Right lobe of liver (tissue), 6 donors: ENCODE results near the gene SLC38A10. TPM values are rescaled to one million over a fixed set of nuclear protein-coding genes. Genes with fewer than 3 reads are reported as not detected.

Experiments used
- ATAC-seq, 4 donors: fragments of 200-7000 bp; cut with Tn5 transposase; one replicate each; pipeline ENCODE4 v1.9.1; 2020; ENCODE audit warnings: mild to moderate bottlenecking in 4 of 4, moderate library complexity in 4 of 4
- DNase-seq, 3 donors: peaks; one replicate each; pipeline ENCODE4 v3.0.0-alpha.2; 2020
- H3K27ac ChIP-seq, 3 donors: fragments of 200-600 bp; one replicate each; pipeline ENCODE4 v1.8.0; 2022
- H3K27me3 ChIP-seq, 2 donors: fragments of 200-600 bp; one replicate each; pipeline ENCODE4 v1.8.0; 2022
- H3K36me3 ChIP-seq, 4 donors: fragments of 200-600 bp; sonication (generic) in 1 of 4; one replicate each; pipeline versions ENCODE4 v1.5.1 to v1.8.0; 2017 to 2022; ENCODE audit warnings: control low read depth in 1 of 4
- H3K4me1 ChIP-seq, 4 donors: fragments of 200-600 bp; sonication (generic) in 1 of 4; one replicate each; pipeline versions ENCODE4 v1.5.1 to v1.8.0; 2017 to 2022; ENCODE audit warnings: control low read depth in 1 of 4
- H3K4me3 ChIP-seq, 3 donors: fragments of 200-600 bp; one replicate each; pipeline ENCODE4 v1.8.0; 2022
- H3K9me3 ChIP-seq, 4 donors: fragments of 200-600 bp; sonication (generic) in 1 of 4; one replicate each; pipeline versions ENCODE4 v1.5.1 to v1.8.0; 2017 to 2022; ENCODE audit warnings: control low read depth in 1 of 4
- POLR2A ChIP-seq: fragments of 450-650 bp; IDR thresholded peaks from one replicate; pipeline ENCODE4 v1.6.1; 2017; ENCODE audit warnings: antibody characterized with exemption, mild to moderate bottlenecking
- WGBS: methylation state at CpG from one replicate; pipeline ENCODE4 v1.1.6; 2018; ENCODE audit warnings: low coverage, low lambda C conversion rate; ENCODE audit not compliant: insufficient coverage; ENCODE audit errors: missing lambda C conversion rate; 5-methylcytosine and 5-hydroxymethylcytosine counted together
- intact Hi-C, 2 donors: fragments of 100-400 bp; cut with DNase I; formaldehyde crosslinking; loops; one replicate each; pipeline versions ENCODE4 v1.11.2 to v1.14.1; 2022
- total RNA-seq, 6 experiments: library from RNA; depleted of rRNA in 2 of 6; stranded (reverse); fragments of >200 nt in 2 of 6; fragmentation: NEBNext Ultra II Directional in 3 of 6; extraction: Animal tissue kit (Norgen Biotek cat#: 25700) in 3 of 6; gene quantifications; one replicate each; pipeline versions ENCODE4 v1.1.0 to v1.2.4, GENCODE V29; 2016 to 2023
- TF ChIP-seq, protein P1 (sequence below), 4 donors: fragments of 200-600 bp in 3 of 4; fragments of 450-650 bp in 1 of 4; IDR thresholded peaks; one replicate each; pipeline versions ENCODE4 v1.5.1 to v1.8.0; 2016 to 2022; ENCODE audit warnings: antibody characterized with exemption in 4 of 4, mild to moderate bottlenecking in 2 of 4
- donor health status: DM: no; HTN: yes; CAD: no.
- donor health status: DM: no; HTN: no; CAD: no.
- donor health status: DM: no; HTN: no; CAD: no.
- donor health status: DM: no; HTN: yes; CAD: no.
- donor health status: DM: no; HTN: yes; CAD: no.

Gene SLC38A10
- total RNA-seq, 6 experiments from 2014 or later: 60.9 to 104 (median 86.1) TPM

DNA sequence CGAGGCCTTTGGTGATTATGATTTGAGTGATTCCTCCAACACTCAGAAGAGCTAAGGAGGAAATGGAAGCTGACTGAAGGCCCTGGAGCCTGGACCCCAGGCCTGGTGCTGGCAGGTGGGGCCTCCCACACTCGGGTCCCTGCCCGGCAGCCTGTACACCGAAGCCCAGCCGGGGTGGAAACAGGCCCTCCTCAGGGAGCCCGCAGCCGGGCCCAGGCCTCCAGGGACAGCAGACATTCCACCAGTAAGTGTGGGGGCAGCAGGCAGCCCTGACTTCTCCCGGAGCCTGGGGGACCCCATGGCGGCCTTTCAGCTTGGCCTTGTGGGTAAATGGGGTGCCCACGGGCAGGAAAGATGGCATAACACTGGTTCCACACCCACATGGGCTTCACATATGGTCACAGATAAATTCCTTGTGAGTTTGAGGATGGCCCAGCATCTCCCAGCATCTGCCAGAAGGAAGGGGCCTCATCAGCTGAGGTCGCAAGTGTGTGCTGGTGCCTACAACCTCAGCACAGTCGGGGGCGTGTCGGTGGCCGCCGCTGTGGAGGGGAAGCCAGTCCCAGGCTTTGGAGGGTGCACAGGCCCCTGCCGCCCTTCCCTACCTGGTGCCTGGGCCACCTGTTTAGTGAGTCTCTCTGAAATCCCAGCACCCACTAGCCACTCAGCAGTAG, 29.2 kb upstream of the SLC38A10 start:
- Histone ChIP-seq H3K27ac (peak overlapping the region in 2 of 3 donors; percentile 58 to 75), H3K4me1 (peaks cover 0 to 54% (median 28%) of the 10 kb centered on the region in 4 donors), H3K9me3 (no peaks in the 10 kb centered on the region), H3K36me3 (no peaks in the 10 kb centered on the region), H3K4me3 (no peak overlapping the region), H3K27me3 (no peaks in the 10 kb centered on the region)
- ATAC-seq (no peak), DNase-seq (no peak)
- intact Hi-C loops: no loop called here
- no peak for TF ChIP-seq POLR2A
- TF ChIP-seq, protein P1, sequence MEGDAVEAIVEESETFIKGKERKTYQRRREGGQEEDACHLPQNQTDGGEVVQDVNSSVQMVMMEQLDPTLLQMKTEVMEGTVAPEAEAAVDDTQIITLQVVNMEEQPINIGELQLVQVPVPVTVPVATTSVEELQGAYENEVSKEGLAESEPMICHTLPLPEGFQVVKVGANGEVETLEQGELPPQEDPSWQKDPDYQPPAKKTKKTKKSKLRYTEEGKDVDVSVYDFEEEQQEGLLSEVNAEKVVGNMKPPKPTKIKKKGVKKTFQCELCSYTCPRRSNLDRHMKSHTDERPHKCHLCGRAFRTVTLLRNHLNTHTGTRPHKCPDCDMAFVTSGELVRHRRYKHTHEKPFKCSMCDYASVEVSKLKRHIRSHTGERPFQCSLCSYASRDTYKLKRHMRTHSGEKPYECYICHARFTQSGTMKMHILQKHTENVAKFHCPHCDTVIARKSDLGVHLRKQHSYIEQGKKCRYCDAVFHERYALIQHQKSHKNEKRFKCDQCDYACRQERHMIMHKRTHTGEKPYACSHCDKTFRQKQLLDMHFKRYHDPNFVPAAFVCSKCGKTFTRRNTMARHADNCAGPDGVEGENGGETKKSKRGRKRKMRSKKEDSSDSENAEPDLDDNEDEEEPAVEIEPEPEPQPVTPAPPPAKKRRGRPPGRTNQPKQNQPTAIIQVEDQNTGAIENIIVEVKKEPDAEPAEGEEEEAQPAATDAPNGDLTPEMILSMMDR (IDR thresholded peaks at IDR 0.05): no peak
- WGBS: no CpG with 5 or more reads among the region's 17 CpGs

DNA sequence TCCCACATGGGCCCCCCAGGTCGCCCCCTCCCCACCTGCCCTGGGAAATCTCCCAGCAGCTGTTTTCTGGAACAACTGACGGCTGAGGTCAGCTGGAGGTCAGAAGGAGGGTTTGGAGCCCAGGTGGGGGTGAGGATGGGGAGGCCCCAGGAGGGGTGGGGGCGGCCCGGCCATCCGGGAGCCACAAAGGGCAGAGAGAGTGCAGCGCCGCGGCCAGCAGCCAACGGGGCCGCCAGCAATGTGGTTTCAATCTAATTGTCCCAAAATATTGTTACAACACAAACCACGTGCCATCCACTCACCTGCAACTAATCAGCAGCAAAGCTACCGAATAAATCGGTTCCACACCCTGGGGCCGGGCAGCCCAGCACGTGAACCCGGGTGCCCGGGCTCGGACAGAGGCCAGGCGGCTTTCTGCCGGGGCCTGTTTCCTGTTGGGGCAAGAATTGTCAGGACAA, 28.3 kb upstream of the SLC38A10 start:
- Histone ChIP-seq H3K27me3 (no peaks in the 10 kb centered on the region), H3K4me3 (no peak overlapping the region), H3K36me3 (no peaks in the 10 kb centered on the region), H3K4me1 (peaks cover 0 to 46% (median 23%) of the 10 kb centered on the region in 4 donors), H3K27ac (peak overlapping the region in 2 of 3 donors; percentile 58 to 75), H3K9me3 (no peaks in the 10 kb centered on the region)
- intact Hi-C loops: no loop called here
- ATAC-seq (peak; percentile 9 to 60 (median 37)), DNase-seq (peak in 2 of 3 donors; percentile 88 to 89)
- no peak for TF ChIP-seq POLR2A
- TF ChIP-seq, protein P1 (IDR thresholded peaks at IDR 0.05): no peak
- WGBS: 35% methylated on average over 8 of the region's 20 CpGs

DNA sequence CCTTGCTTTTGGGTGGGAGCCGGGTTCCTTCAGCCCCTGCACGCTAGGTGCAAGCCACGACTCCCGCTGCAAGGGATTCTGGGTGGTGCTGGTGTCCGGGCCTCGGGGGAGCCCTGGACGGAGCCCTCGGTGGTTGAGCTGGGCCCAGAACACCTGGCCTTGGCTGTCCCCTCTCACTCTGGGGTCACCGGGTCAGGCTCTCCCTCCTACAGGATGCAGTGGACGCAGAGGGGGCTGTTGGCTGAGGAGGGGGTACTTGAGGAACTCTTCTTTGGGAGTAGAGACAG, 27.9 kb upstream of the SLC38A10 start:
- 100% methylated on average over 2 of the region's 10 CpGs for WGBS
- no peaks in the 10 kb centered on the region for H3K27me3 ChIP-seq
- DNase-seq: no peak
- no peaks in the 10 kb centered on the region for H3K9me3 ChIP-seq
- no peaks in the 10 kb centered on the region for H3K36me3 ChIP-seq
- peak in 2 of 4 donors; percentile 1 to 9 for ATAC-seq
- TF ChIP-seq, protein P1 (IDR thresholded peaks at IDR 0.05): no peak
- no peak for TF ChIP-seq POLR2A
- no peak overlapping the region for H3K4me3 ChIP-seq
- peaks cover 0 to 42% (median 21%) of the 10 kb centered on the region in 4 donors for H3K4me1 ChIP-seq
- H3K27ac ChIP-seq: peak overlapping the region in 2 of 3 donors; percentile 58 to 75
- intact Hi-C loops: no loop called here

DNA sequence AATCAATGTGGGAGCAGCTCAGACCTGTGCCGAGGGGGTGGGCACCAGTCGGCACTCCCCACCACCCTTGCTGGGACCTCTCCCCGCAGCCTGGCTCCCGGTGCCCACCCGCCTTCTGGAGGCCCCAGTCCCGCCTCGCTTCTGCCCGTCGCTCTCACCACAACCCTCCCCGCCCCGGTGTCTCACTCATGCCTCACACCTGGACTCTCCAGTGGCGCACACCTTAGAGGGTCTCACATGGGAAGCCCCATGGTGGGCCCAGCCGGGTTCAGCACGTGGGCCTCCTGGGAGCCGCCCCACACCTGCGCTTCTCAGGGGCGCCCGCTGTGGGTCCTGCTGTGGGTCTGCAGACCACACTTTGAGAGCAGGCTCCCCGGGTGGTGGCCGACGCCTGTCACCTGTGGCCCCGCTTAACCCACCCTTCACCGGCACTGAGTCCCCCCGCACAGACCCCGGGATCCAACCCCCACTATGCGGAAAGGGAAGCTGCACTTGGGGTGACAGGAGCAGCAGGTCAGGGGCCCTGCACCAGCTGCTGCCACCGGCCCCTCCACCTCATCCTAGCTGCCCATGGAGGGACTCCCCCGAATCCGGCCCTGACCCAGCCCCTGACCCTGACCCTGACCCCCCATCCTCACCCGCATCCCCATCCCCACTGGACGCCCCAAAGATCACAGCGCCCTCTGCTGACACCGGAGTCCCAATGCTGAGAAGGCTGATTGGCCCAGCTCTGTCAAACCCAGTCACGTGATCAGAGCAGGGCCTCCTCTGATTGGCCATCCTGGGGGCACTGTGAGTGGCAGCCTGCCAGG, 27.4 kb upstream of the SLC38A10 start:
- DNase-seq: no peak
- H3K4me3 ChIP-seq: no peak overlapping the region
- no peaks in the 10 kb centered on the region for H3K36me3 ChIP-seq
- H3K27ac ChIP-seq: peak overlapping the region in 1 of 3 donors; percentile 75
- H3K27me3 ChIP-seq: no peaks in the 10 kb centered on the region
- WGBS: 92% methylated on average over 25 of the region's 34 CpGs
- TF ChIP-seq POLR2A: no peak
- TF ChIP-seq, protein P1 (IDR thresholded peaks at IDR 0.05): peak in 2 of 4 donors; percentile 10 to 39
- H3K4me1 ChIP-seq: peaks cover 0 to 37% (median 18%) of the 10 kb centered on the region in 4 donors
- ATAC-seq: peak in 3 of 4 donors; percentile 6 to 38 (median 18)
- H3K9me3 ChIP-seq: no peaks in the 10 kb centered on the region
- intact Hi-C loops: no loop called here
